WERI-Rb-1 (cell line): ENCODE data around the gene IL10.

Experiments used
- DNase-seq: peaks from one replicate; pipeline ENCODE4 v3.0.0-alpha.2; 2020
- H3K27ac ChIP-seq: fragments of 250-450 bp; sonication (Bioruptor Pico); 2 replicates; pipeline ENCODE4 v1.5.1; 2020; ENCODE audit warnings: mild to moderate bottlenecking, moderate library complexity
- H3K27me3 ChIP-seq: fragments of 250-450 bp; sonication (Bioruptor Pico); 2 replicates; pipeline ENCODE4 v1.5.1; 2021; ENCODE audit warnings: mild to moderate bottlenecking, low read depth, moderate library complexity; ENCODE audit not compliant: insufficient read depth, severe bottlenecking
- H3K36me3 ChIP-seq: fragments of 250-450 bp; sonication (Bioruptor Pico); 2 replicates; pipeline ENCODE4 v1.5.1; 2020; ENCODE audit warnings: mild to moderate bottlenecking, moderate library complexity
- H3K4me3 ChIP-seq: 2 replicates; pipeline ENCODE4 v1.5.1; 2011; ENCODE audit warnings: low read depth, mild to moderate bottlenecking, control low read depth, low read length
- H3K9me3 ChIP-seq: fragments of 250-450 bp; sonication (Bioruptor Pico); 2 replicates; pipeline ENCODE4 v1.5.1; 2021; ENCODE audit warnings: mild to moderate bottlenecking, moderate library complexity; ENCODE audit not compliant: severe bottlenecking
- CTCF ChIP-seq: IDR thresholded peaks from 2 replicates; pipeline ENCODE4 v1.5.1; 2011; ENCODE audit warnings: low read depth, mild to moderate bottlenecking, control low read depth, inconsistent platforms, low read length

The IL10 gene

GRCh38 chr1:206809504-206810084 is 37.3 kb upstream of the IL10 start:
- TF ChIP-seq CTCF: peak; percentile 81
- no peak overlapping the region for H3K27ac ChIP-seq
- DNase-seq: peak; percentile 62

GRCh38 chr1:206808615-206809014 is 36.3 kb upstream of the IL10 start:
- Histone ChIP-seq H3K4me3 (no peak overlapping the region), H3K27ac (no peak overlapping the region), H3K9me3 (peaks cover 12% of the 10 kb centered on the region), H3K36me3 (no peaks in the 10 kb centered on the region), H3K27me3 (peaks cover 87% of the 10 kb centered on the region)
- peak; percentile 89 for TF ChIP-seq CTCF
- DNase-seq: peak; percentile 78

More at GRCh38 chr1:206809504-206810084, 37.3 kb upstream of the IL10 start:
- Histone ChIP-seq H3K36me3 (no peaks in the 10 kb centered on the region), H3K27me3 (peaks cover 87% of the 10 kb centered on the region), H3K4me3 (no peak overlapping the region), H3K9me3 (peaks cover 12% of the 10 kb centered on the region)

GRCh38 chr1:206805357-206805756 is 33.1 kb upstream of the IL10 start:
- no peak for TF ChIP-seq CTCF
- Histone ChIP-seq H3K9me3 (no peaks in the 10 kb centered on the region), H3K27me3 (peaks cover 85% of the 10 kb centered on the region), H3K4me3 (no peak overlapping the region), H3K27ac (no peak overlapping the region), H3K36me3 (no peaks in the 10 kb centered on the region)
- DNase-seq: no peak

- Histone ChIP-seq H3K27me3 (peaks cover 87% of the 10 kb centered on the region), H3K4me3 (no peak overlapping the region), H3K36me3 (no peaks in the 10 kb centered on the region), H3K27ac (no peak overlapping the region), H3K9me3 (no peaks in the 10 kb centered on the region)
- no peak for DNase-seq
- no peak for TF ChIP-seq CTCF
Measured at GRCh38 chr1:206804156-206804737, 32.0 kb upstream of the IL10 start.

- H3K4me3 ChIP-seq: no peak overlapping the region
- peaks cover 93% of the 10 kb centered on the region for H3K27me3 ChIP-seq
- TF ChIP-seq CTCF: no peak
- no peak overlapping the region for H3K27ac ChIP-seq
- H3K36me3 ChIP-seq: no peaks in the 10 kb centered on the region
- DNase-seq: no peak
- H3K9me3 ChIP-seq: no peaks in the 10 kb centered on the region
Measured at GRCh38 chr1:206803221-206803730, 31.0 kb upstream of the IL10 start.
